ENCODE results near the gene PTPRD.

DNA sequence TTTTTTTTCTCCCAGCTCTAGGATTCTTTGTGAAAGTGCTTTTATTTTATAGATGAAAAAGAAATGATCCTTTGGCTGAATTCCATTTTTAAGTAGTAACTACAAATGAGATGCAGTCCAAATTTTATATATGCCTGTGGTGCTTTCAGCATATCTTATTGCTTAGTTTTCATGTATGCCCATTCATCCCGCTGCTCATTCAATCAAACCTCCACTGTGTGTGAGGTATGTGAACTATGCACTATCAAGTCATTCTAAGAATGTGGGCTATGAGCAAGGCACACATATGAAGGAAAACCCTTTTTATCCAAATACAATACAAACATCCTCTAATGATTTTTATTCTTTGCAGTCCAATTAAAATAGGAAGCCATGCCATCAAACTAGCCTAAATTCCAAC lies 1744.2 kb downstream of the PTPRD start:
- TF ChIP-seq, protein P1, sequence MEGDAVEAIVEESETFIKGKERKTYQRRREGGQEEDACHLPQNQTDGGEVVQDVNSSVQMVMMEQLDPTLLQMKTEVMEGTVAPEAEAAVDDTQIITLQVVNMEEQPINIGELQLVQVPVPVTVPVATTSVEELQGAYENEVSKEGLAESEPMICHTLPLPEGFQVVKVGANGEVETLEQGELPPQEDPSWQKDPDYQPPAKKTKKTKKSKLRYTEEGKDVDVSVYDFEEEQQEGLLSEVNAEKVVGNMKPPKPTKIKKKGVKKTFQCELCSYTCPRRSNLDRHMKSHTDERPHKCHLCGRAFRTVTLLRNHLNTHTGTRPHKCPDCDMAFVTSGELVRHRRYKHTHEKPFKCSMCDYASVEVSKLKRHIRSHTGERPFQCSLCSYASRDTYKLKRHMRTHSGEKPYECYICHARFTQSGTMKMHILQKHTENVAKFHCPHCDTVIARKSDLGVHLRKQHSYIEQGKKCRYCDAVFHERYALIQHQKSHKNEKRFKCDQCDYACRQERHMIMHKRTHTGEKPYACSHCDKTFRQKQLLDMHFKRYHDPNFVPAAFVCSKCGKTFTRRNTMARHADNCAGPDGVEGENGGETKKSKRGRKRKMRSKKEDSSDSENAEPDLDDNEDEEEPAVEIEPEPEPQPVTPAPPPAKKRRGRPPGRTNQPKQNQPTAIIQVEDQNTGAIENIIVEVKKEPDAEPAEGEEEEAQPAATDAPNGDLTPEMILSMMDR (IDR thresholded peaks at IDR 0.05 in 4 of 5, conservative IDR thresholded peaks at IDR 0.05 in 1 of 5), result no peak
- no peak for TF ChIP-seq POLR2A (IDR thresholded peaks at IDR 0.05)
